Superior temporal gyrus (tissue), 1 donor: ENCODE results near the gene TMCO6.

ENCODE experiments used
- DNase-seq: peaks from one replicate; pipeline ENCODE4 v3.0.0-alpha.2; 2016; ENCODE audit errors: extremely low spot score

Gene TMCO6

DNA sequence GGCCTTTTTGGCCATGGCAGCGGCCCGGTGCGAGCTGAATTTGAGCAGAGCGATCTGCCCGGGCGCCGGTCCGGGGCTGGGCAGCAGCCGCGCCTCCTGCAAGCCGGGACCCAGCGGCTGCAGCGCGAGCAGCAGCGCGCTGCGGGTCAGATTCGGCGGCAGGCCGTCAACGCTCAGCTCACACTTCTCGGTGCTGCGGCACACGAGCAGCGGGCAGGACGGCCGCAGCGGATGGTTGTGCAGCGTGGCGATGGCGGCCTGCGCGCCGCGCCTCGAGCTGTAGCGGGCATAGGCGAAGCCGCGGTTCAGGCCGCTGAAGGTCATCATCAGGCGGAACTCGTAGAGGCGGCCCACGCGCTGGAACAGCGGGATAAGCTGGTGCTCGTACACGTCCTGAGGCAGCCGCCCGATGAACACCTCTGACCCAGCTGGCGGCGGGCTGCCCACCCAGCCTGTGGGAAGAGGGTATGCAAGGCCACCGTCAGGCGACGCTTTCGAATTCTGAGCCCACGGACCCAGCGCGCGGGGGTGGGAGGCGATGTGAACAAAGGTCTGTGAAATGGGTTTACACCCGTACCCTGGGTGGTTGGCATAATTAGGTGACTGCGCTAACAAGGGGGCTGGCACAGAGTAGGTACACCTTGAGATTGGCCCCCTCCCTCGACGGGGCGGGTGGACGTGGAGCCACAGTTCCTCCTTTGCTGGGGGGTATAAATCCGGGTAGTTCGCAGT, 33.4 kb downstream of the TMCO6 start:
- DNase-seq: no peak

GRCh38 chr5:140673187-140673976, 34.1 kb downstream of the TMCO6 start, which contains the start of gene DND1:
Gene DND1, minus strand, starts transcription at chr5:140673576. Its CDS starts 34 bp downstream, at chr5:140673542.
- no peak for DNase-seq

DNA sequence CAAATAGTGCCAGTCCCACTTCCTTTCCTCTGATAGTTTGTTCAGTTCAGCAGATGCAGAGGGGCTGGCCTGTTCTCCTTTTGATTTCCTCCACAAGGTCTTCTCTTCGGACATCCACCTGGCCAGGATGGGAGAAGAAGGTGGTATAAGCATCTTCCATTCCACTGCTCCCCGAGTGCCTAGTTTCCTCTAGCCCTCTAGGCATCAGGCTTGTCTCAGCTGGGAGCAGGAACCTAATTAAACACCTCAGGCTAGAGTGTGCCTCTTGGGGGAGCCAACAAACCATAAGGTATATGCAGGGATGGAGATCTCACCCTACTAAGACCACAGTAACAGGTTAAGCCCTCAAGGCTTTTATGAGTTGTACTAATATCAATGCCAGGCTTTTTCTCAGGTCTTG, 35.0 kb downstream of the TMCO6 start:
- DNase-seq: no peak

- no peak for DNase-seq
These were observed 35.4 kb downstream of the TMCO6 start for GRCh38 chr5:140674629-140675028.

GRCh38 chr5:140677947-140678346, 38.7 kb downstream of the TMCO6 start:
- DNase-seq: no peak

GRCh38 chr5:140678993-140679392, 39.7 kb downstream of the TMCO6 start:
- DNase-seq: no peak

DNA sequence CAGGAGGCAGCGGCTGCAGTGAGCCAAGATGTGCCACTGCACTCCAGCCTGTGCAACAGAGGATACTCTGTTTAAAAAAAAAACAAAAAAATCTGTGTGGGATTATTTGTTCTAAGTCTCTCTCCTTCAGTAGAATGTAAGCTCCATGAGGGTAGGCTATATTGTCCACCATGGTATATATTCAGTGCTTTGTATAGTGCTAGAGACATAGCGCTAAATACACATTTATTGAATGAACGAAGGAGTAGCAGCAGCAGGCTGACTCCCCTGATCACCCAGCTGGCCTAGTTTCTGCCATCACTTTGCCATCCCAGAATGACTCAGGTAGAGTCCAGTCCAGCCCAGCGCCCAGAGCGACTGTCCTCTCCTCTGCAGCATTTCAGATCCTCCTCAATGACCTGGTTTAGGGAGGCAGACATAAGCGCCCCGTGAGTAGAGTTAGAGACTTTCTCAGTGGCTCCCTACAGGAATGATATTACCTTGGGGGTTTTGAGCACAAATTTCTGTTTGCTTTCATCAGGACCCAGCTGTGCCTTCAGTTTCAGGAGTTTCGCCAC, 51.2 kb downstream of the TMCO6 start:
- no peak for DNase-seq

- DNase-seq: peak; percentile 96
These were observed 52.0 kb downstream of the TMCO6 start, which contains the start of the genes HARS1 and HARS2 for GRCh38 chr5:140690941-140691924. Gene HARS1, minus strand, starts transcription at chr5:140691370. Its CDS starts 66 bp downstream, at chr5:140691304. Gene HARS2, plus strand, starts transcription at chr5:140691455. Its CDS starts 194 bp downstream, at chr5:140691649.

GRCh38 chr5:140694276-140694675, 55.0 kb downstream of the TMCO6 start:
- no peak for DNase-seq
